Ascending aorta (tissue), 2 donors: ENCODE results near the gene SPEM1. TPM values are rescaled to one million over a fixed set of nuclear protein-coding genes. Genes with fewer than 3 reads are reported as not detected.

Experiments
- DNase-seq, 2 donors: peaks; one replicate each; pipeline ENCODE4 v3.0.0-alpha.2; 2019; ENCODE audit warnings: low spot score in 2 of 2
- H3K27ac ChIP-seq, 2 donors: fragments of 200-600 bp; sonication (generic); one replicate each; pipeline ENCODE4 v1.5.1; 2016 to 2017; ENCODE audit warnings: mild to moderate bottlenecking in 1 of 2
- H3K27me3 ChIP-seq: fragments of 200-600 bp; sonication (generic); one replicate; pipeline ENCODE4 v1.5.1; 2017
- H3K36me3 ChIP-seq, 2 donors: fragments of 200-600 bp; sonication (generic); one replicate each; pipeline ENCODE4 v1.5.1; 2016
- H3K4me1 ChIP-seq, 2 donors: fragments of 200-600 bp; sonication (generic); one replicate each; pipeline ENCODE4 v1.5.1; 2016 to 2017; ENCODE audit warnings: mild to moderate bottlenecking in 1 of 2
- H3K4me3 ChIP-seq, 2 donors: fragments of 200-600 bp; sonication (generic); one replicate each; pipeline ENCODE4 v1.5.1; 2016 to 2017; ENCODE audit warnings: mild to moderate bottlenecking in 1 of 2
- H3K9me3 ChIP-seq, 2 donors: fragments of 200-600 bp; sonication (generic); one replicate each; pipeline ENCODE4 v1.5.1; 2016
- CTCF ChIP-seq, 3 experiments: fragments of 200-600 bp in 2 of 3; fragments of 450-650 bp in 1 of 3; sonication (generic) in 2 of 3; IDR thresholded peaks; one replicate each; pipeline ENCODE4 v1.5.1; 2016 to 2019; ENCODE audit warnings: antibody characterized with exemption in 3 of 3, mild to moderate bottlenecking in 1 of 3, moderate library complexity in 1 of 3
- intact Hi-C: fragments of 100-400 bp; cut with DNase I; formaldehyde crosslinking; loops from one replicate; pipeline ENCODE4 v1.15.1; 2023
- total RNA-seq: library from RNA; depleted of rRNA; stranded (reverse); fragments of >200 nt; gene quantifications from one replicate; pipeline ENCODE4 v1.1.0, GENCODE V29; 2016

SPEM1 gene
- total RNA-seq, 1 donor from 2014 or later, result not detected

GRCh38 chr17:7425316-7425715 lies 5.2 kb downstream of the SPEM1 start, which contains the start of gene SPEM2:
Gene SPEM2 (plus strand): TSS chr17:7425616. CDS start chr17:7425689, 73 bp downstream.
- Histone ChIP-seq H3K27me3 (no peaks in the 10 kb centered on the region), H3K9me3 (no peaks in the 10 kb centered on the region), H3K27ac (no peak within 1 kb of the TSS), H3K36me3 (no peaks in the 10 kb centered on the region), H3K4me1 (no peaks in the 10 kb centered on the region), H3K4me3 (no peak within 1 kb of the TSS)
- intact Hi-C loops, result no loop called here
- TF ChIP-seq CTCF (IDR thresholded peaks at IDR 0.05), result no peak
- no peak for DNase-seq

GRCh38 chr17:7425756-7426155 lies 5.6 kb downstream of the SPEM1 start:
- Histone ChIP-seq H3K9me3 (no peaks in the 10 kb centered on the region), H3K36me3 (no peaks in the 10 kb centered on the region), H3K4me3 (no peak overlapping the region), H3K27me3 (no peaks in the 10 kb centered on the region), H3K4me1 (no peaks in the 10 kb centered on the region), H3K27ac (no peak overlapping the region)
- no peak for TF ChIP-seq CTCF (IDR thresholded peaks at IDR 0.05)
- no peak for DNase-seq
- intact Hi-C loops, result no loop called here

DNA sequence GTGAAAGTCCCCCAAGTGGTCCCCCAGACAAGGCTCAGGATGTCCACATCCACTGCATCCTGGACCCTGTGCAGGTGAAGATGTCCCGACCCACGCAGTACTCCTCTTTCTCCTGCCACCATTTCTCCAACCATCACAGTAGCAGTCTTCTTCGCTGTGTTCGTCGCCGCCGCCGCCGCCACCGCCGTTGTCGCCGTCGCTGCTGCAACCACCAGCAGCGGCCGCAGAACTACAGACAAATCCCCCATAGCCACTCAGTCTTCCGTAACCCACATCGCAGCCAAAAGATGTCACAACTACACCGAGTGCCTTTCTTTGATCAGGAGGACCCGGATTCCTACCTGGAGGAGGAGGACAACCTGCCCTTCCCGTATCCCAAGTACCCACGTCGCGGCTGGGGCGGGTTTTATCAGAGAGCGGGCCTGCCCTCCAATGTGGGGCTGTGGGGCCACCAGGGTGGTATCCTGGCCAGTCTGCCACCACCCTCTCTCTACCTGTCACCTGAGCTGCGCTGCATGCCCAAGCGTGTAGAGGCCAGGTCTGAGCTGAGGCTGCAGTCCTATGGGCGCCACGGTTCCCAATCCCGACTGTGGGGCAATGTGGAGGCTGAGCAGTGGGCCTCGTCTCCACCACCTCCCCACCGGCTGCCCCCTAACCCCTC lies 6.2 kb downstream of the SPEM1 start:
- intact Hi-C loops, result no loop called here
- DNase-seq, result no peak
- Histone ChIP-seq H3K27me3 (no peaks in the 10 kb centered on the region), H3K4me3 (no peak overlapping the region), H3K36me3 (no peaks in the 10 kb centered on the region), H3K27ac (no peak overlapping the region), H3K9me3 (no peaks in the 10 kb centered on the region), H3K4me1 (no peaks in the 10 kb centered on the region)
- TF ChIP-seq CTCF (IDR thresholded peaks at IDR 0.05), result no peak

GRCh38 chr17:7426896-7427489 lies 6.9 kb downstream of the SPEM1 start:
- no peak overlapping the region for H3K4me3 ChIP-seq
- H3K27me3 ChIP-seq, result no peaks in the 10 kb centered on the region
- no peaks in the 10 kb centered on the region for H3K4me1 ChIP-seq
- intact Hi-C loops, result no loop called here
- H3K36me3 ChIP-seq, result no peaks in the 10 kb centered on the region
- TF ChIP-seq CTCF (IDR thresholded peaks at IDR 0.05), result no peak
- no peak for DNase-seq
- no peaks in the 10 kb centered on the region for H3K9me3 ChIP-seq
- H3K27ac ChIP-seq, result no peak overlapping the region

DNA sequence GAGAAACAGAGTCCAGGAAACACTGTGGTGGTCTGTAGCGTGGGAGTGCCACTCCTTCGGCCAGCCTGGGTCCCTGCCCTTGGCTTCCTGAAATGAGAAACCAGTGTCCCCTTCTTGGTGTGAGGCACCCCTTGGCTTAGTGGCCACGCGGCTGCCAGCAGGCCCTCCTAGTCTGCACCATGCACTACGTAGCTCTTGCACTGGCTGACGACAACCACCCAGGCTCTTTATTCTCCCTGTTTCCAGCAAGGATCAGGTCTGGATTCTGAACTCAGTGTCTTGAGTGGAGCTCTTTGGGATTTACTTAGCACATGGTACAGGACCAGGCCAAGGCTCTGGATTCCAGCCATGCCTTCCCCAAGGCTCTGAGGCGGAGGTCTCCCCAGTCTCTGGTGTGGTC lies 7.4 kb downstream of the SPEM1 start:
- Histone ChIP-seq H3K27ac (no peak overlapping the region), H3K9me3 (no peaks in the 10 kb centered on the region), H3K36me3 (no peaks in the 10 kb centered on the region), H3K4me3 (no peak overlapping the region), H3K4me1 (no peaks in the 10 kb centered on the region), H3K27me3 (no peaks in the 10 kb centered on the region)
- intact Hi-C loops, result no loop called here
- no peak for TF ChIP-seq CTCF (IDR thresholded peaks at IDR 0.05)
- DNase-seq, result no peak
